NCI-H345 (cell line): ENCODE results near the gene RAD51B.

ENCODE experiments used
- DNase-seq: peaks from one replicate; lab custom pipeline; 2025; lab: John Stamatoyannopoulos, UW

Gene RAD51B

DNA sequence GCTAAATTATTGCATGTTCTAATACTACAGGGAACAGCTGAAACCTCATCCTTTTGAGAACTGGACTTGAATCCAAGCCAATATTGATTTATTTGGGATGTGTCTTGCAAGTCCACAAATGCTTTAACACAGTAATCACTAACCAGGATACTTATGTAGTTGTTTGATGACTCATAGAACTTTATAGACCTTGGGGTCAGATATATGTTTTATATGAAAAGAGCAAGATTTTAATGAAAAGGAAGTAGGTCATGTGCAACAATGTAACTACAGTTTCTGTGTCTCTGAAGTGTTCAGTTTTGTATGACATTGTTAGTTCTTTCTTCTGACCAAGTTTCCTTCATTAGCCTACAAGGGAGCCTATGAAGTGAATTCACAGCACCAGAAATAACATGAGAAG lies 621.2 kb downstream of the RAD51B start:
- DNase-seq, result no peak

DNA sequence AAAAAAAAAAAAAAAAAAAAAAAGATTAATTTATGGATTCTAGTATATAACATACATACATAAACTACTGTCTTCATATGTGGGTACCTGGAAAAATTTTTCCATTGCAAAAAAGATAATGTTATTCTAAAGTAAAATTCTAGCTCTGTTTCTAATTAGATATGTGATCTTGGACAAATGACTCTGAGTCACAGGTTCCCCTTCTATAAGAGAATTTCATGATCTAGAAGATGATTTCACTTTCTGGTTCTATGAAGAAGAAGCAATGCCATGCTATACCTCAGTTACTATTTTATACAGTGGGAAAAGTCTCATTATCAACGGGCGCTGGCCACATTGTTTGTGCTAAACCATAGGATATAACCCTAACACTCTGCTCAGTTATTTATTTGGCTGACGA lies 622.0 kb downstream of the RAD51B start:
- no peak for DNase-seq

DNA sequence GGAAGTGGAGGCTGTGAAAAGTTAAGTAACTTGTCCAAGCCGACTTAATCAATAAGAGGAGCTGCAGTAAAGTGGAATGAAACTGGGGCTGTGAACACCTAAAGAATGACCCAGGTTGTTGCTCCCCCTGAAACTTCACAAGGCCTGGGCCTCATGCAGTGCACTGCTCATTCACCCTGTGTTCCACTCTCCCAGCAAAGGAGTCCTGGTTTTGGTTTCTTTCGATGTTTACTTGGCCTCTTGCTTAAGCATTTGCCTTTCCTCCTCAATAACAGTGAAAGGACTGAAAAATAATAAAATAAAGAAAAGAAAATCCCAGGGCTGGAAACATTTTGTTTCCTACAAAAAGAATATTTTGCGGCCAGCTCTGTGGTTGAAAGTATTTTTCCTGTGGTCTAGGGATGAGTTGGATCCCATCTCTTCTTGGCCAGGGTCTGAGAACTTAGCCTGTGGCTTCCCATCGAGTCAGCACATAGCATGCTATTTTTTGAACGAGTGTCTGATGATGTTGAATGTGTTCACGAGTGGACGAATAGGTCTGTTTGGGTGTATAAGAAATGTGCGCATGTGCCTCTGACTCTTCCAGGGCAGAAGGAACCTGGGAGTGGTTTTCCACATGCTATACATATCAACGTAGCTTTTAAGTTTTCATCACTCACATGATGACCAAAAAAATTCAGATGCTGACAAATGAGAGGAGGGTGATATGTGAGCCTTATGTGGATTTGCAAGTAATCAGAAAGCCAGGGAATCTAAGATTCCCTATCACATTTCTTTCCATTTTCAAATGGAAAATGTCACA lies 623.5 kb downstream of the RAD51B start:
- DNase-seq, result no peak

DNA sequence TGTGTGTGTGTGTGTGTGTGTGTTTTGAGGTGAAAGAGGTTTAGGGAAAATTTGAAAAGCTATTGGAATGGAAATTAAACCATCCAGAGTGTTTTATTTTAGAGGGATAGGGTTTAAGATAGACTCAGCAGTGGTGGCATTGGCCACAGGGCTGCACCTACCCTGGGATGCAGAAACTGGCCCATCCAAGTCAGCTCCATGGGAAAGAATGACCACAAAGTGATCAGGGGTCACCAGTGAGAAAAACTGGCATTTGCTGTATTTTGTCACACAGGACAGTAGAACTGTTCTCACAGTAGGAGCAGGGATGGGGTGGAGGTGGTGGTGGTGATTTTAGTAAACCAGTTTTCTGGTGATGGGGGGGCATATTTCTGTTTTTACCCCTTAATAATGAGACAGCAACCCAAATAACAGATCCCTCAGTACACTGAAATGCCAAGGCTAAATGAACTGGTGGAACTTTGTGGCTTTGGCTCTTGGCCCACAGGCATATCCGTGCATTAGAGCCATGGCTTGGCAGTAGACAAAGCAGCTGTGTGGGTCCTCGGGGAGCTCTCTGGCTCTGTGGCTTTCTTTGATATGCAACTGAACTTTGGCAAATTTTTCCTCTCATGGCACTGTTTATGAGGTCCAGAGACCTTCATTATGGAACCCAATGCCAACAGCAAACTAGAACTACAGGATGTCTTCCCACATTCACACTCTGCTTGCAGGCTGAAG lies 625.0 kb downstream of the RAD51B start:
- DNase-seq, result no peak

DNA sequence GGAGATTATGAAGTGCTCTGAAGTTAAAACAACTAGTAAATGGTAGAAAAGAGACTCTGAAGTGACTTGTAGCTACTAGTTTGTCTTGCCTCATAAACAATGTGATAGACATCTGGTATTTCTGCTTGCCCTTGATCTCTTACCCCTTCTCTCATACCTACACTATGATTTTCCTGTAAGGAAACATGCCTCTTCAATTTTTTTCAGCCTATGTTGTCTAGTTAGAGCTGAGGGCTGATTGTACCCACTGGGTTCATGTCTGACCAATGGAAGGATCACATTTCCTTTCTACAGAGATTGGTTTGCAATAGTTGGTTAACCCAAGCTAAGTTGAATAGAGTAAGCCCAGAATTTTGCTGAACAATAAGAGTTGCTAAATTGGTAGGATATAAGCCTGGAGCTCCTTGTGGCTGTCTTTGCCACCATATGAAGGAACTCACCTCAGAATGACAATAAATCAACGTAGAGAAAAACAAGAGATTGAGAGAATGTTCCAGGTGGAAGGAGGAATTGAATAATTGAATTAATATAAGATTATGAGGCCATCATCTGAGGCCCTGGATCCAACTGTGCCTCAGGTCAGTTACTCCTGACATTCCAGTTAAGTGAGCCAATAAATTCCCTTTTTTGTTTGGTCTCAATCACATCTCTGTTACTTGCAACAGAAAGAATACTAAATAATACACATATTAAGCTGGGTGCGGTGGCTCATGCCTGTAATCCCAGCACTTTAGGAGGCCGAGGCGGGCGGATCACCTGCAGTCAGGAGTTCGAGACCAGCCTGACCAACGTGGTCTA lies 626.9 kb downstream of the RAD51B start:
- DNase-seq, result no peak

DNA sequence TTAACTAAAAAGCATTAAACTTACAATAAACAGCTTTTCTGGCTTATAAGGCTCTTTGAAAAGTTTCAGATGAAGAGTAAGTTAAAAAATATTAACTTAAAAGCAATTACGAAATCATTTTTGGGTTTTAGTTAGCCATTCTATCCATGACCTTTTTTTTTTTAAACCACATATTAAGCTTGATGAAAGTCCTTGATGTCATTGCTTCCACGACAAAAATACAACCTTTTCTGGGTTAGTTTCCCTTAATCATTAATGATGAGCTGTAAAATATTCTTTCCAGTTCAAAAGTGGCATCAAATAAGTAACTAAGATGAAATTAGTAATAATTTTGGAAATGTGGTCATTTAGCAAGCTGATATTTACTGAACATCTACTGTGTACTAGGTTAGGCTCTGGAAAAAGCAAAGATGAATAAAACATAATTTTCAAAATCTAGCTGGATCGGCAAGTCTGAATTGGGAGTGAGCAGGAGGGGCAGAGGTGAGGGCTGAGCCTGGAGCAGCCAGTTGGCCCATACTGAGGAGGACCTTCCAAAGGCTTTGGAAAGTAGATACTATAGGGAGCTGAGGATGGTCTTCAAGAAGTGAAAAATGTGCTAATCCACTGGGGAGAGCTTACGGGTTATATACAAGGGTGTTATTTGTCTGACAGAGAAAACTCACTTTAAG lies 628.1 kb downstream of the RAD51B start:
- DNase-seq, result no peak

DNA sequence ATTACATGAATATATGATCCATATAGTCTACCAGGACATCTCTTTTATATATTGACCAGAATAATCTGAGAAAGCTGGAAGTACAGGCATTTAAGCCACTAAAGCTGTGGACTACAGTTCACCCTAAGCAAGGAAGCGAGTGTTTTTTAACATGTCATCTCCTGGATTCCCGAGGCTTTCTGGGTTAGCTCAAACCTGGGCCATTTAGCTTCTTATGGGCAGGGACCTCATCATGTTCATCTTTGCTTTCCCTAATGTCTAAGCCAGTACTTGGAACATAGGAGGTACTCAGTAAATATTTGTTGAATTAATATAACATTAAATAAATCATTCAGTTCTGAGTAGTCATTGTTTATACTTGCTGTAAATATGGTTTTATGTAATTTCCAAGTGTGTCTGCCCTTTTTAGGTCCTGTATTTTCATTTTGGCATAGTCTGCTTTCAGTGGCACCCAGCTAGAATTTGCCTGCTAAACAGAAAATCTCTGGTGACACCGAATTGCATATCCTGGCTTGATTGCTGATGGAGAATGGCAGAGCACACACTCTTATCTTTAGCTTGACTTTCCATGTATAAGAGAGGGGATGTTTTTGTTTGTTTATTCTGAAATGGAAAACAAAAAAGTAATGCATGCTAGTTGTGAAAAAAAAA lies 628.8 kb downstream of the RAD51B start:
- DNase-seq, result no peak

DNA sequence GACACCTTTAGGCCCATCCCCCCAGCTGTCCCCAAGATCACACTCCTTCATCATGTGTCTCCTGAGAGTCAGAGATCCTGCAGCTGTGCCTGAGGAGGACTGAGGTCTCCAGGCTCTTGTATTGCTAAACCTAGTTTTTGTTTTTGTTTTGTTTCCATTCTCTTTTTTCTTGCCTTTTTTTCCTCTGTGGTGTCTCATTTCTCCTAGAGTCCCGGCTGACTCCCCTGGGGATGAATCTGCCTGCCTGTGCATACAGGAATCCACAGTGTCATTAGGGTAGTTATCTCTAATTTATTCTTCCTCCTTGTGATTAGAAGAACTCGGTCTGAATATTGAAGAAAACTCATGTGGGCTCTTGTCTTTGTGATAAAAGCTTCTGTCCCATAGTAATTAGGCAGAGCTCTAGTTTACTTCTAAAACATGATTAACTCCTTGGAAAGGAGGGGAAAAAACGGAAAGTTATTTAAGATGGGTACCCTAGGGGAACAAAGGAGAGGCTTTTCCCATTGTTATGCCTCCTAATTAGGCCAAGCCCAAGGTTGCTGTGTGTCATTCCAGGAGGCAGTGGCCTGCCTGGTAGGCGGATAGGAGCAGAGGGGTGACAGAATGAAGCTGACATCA lies 630.1 kb downstream of the RAD51B start:
- no peak for DNase-seq

DNA sequence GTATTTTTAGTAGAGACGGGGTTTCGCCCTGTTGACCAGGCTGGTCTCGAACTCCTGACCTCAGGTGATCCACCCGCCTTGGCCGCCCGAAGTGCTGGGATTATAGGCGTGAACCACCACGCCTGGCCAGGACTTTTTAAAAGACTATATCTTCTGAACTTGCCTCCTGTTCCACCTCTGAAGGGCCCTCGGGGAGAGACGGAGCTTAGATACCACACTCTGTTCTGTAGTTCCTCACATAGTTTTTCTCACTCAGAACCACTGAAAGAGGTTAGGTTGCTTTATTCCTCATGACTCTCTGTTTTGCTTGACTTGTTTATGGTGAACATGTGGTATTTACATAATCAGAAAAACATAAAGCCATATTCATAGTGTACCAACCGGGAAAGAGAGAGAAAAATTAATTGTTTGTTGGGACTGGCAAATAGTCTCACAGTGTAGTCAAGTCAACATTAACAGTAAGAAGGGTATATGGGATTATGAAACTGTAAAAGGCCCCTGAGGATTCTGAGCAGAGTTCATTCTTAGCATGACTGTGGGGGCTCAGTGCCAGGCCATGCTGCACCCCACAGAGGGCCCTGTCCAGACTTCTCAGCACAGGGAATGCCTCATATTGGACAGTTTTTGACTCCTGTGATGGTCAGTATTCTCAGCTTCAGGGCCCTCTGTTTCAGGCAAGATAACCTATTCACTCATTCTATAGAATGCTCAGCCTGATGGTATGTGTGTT lies 631.0 kb downstream of the RAD51B start:
- no peak for DNase-seq

DNA sequence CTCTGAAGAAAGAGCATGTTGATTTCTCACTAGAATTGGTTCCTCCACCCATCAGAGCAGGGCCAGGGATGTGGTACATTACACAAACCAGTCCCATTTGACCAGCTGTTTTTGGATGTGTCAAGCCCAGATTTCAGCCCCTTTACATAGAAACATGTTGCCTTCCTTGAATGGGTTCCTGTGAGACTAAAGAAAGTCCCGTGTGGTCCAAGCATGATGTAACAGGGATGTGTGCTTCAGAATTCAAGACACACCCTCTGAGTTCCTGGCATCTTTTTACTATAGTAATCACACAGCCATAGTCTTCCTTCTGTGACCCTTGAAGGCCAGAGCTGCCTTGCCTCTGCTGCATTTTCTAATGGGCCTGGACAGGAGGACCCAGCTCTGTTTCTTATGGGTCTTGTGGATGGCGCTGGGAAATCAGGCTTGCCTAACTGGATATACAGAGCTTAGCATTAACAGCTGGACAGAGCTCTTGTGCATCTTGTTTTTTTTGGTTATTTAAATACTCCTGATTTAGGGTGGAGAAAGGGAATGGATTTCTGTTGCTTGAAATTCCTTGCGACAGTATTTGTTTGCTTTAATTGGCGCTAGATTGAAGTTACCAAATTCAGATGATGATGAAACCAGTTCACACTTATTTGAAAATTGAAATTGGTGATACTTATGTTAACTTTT lies 632.3 kb downstream of the RAD51B start:
- no peak for DNase-seq

DNA sequence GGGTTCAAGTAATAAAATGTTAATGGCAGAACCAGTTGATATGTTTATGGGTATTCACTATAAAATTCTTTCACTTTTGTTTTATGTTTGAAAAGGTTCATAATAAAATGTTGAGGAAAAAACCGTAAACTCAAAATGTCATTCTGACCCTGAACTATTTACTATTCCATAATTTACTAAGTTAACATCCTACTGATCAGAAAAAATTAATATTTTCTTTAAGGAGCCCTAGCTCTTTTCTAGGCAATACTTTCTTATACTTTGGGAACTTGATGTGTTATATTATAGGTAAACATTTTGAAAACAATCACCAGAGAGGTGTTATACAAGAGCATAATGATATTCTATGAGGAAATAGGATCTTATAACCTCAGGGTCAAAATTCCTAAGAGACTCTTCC lies 638.7 kb downstream of the RAD51B start:
- no peak for DNase-seq

DNA sequence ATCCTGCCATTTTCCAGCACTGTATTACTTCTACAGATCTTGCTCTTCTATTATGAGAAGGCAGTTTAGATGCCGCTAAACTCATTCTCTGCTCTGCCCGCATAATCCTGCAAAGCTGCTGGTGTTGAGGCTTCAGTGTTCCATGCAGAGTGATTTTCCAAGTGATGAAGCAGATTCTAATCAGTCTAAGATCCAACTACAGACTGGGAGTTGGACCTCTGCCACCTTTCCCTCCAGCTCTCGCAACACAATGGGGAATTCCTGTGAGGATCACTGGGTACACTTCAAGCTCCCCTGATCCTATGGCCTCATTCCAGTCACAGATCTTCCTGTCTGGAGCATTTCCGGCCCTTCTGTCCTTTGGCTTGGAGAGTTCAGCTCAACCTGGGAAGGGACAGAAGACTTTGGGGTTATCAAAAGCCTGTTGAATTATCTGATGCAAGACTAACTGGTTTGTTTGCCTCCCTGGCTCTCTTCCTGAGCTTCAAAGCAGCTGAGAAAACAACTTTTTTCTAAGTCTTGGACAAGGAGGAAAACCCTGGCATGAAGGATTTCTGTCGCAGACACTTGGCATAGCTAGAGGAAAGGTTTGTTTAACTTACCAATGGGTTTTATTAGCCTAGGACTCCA lies 639.4 kb downstream of the RAD51B start:
- peak; percentile 16 for DNase-seq

DNA sequence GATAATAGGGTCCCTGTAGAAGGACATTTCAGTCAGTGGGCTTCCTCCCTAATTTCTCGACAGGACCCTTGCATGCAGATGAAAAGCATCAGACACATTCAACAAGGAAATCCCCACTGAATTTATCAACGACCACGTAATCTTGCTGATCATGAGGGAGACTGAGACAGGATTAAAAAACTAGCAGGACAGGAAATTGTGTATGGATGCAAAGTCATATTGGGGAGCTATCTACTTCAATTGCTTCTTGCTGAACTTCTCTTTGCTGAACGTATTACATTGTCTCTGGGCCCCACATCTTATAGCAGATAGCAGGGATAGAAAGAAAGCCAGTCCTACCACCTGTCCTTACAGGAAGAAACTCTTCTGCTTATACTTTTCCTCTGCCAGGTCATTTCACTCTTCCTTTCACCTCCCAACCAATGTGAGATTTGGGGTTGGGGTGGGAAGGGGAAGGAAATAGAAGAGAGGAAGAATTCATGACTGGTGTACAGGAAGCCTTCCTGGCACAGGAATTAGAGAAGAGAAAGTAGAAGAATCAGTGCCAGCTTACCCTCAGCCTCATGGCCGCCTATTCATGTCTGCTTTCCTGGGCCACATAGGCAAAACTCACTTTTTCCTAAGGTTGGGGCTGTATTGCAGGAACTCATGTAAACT lies 640.0 kb downstream of the RAD51B start:
- DNase-seq, result no peak

DNA sequence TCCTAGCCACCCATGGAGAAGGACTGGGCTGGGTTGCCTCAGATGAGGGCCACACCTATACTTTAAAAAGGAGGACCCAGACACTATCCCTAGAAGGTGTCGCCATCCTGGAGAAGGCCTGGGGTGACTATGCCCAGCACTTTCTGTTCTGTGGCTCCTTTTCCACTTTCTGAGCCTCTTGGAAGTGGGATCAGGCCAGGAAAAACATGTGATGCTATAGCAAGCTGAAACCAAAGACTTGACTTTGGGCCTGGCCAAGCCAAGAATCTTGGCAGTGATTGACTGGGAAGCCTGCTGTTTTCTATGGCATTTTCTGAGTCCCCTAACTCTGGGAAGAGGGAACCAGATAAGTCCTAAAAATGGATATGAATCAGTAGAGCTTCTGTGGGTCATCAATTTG lies 641.0 kb downstream of the RAD51B start:
- no peak for DNase-seq

DNA sequence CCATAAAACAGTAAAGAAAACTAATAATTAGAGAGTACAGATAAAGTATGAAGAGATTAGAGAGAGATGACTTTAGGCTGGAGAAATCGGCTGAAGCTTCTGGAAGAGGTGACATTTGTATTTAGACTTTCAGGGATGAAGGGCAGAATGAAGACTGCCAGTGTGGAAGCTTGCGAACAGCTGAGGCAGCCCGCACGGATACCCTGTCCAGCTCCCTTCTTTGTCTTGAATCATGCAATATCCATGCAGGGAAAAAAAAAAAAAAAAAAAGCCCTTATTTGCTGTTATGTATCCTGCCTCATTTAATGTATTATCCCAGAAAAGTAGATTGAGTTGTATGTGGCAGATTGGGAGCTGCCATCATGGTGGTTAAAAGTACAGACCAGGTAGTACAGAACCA lies 641.5 kb downstream of the RAD51B start:
- DNase-seq, result no peak

DNA sequence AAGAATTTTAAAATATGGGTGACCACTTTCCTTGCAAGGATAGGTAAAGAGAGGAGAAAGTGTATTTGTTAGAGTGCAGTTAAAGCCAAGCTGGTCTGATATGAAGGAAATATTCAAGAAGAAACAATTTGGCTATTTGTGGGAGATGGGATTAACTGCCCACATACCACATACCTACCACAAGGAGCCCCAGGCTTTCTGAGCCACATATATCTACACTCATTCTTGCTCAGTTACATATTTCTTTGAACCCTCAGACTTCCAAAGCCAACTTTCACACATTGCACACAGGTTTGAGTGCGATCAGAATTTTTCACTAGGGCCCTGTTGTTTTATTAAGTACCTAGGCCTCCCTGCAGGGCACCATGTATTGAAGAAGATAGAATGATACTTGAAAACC lies 643.1 kb downstream of the RAD51B start:
- no peak for DNase-seq

DNA sequence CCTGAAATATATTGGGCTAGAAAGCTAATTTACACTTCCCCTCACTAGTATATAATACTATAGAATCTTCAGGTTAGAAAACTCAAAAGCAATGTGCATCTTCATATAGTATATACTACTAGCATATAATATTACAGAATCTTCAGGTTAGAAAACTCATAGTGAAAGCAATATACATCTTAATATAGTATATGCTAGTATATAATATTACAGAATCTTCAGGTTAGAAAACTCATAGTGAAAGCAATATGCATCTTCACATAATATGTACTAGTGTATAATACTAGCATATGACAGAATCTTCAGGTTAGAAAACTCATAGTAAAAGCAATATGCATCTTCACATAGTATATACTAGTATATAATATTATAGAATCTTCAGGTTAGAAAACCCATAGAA lies 643.7 kb downstream of the RAD51B start:
- no peak for DNase-seq

DNA sequence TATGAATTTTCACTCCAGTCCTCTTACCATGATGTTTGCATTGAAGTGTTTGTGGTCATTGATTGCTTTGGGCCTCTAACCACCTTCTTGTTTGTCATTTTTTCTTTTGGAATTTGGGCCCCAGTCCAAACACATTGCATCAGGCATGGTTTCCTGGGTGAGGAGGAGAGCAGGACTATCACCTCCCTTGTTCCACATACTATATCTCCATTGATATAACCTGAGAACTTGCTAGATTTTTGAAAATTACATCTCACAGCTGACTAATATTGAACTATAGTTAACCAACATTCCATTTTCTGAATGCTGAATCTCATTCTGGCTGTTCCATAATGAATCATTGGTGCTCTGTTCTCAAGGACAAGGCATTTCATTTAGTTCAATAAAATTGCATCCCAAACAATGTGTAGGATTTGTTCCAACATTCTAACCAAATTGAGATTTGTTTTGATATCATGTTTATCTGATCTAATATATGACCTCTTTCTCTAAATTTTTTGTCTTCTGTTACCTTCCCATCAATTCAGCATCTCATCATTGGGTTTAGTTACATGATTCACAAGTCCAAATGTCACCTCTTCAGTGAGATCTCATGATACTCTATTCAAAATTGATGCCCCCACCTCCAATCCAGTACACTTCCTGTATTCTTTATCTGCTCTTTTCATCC lies 644.3 kb downstream of the RAD51B start:
- DNase-seq, result no peak
